ENCODE results near the gene TWIST2. TPM values are rescaled to one million over a fixed set of nuclear protein-coding genes. Genes with fewer than 3 reads are reported as not detected.

The TWIST2 gene
- total and polyA plus RNA-seq, 9 of the 15 experiments (the other 6 are each of a cell fraction or from before 2014, with no cell fraction given), result not detected

- in situ Hi-C loops (cut with MboI), result no loop called here
- WGBS (ENCODE audit: insufficient coverage, low coverage, missing lambda C conversion rate), result 0% methylated on average over 2 of the region's 3 CpGs
Observed at GRCh38 chr2:238834982-238835381, 12.9 kb upstream of the TWIST2 start.

More at GRCh38 chr2:238834982-238835381, 12.9 kb upstream of the TWIST2 start:
- POLR2A ChIA-PET, result no interaction called here
- CTCF ChIA-PET (ENCODE audit: low intra/inter-chr PET ratio), result no interaction called here
- Histone ChIP-seq H4K20me1 (replicated peaks; ENCODE audit: control insufficient read depth, insufficient read depth, low read length) (no peaks in the 10 kb centered on the region), H3K4me1 (replicated peaks in 1 of 2; ENCODE audit: control insufficient read depth in 2 of 2, insufficient read depth in 2 of 2, low read length in 2 of 2) (no peaks in the 10 kb centered on the region), H3K9me1 (ENCODE audit: control insufficient read depth, insufficient read depth, low read length) (no peaks in the 10 kb centered on the region), H3K9me3 (replicated peaks; ENCODE audit: control insufficient read depth, insufficient read depth, low read depth, low read length) (no peaks in the 10 kb centered on the region), H3K36me3 (ENCODE audit: control insufficient read depth, insufficient read depth, low read length) (no peaks in the 10 kb centered on the region), H3K27me3 (ENCODE audit: control insufficient read depth in 2 of 2, insufficient read depth in 2 of 2, low read length in 2 of 2) (no peaks in the 10 kb centered on the region; a peak in 1 of 5 replicates), H3K79me2 (ENCODE audit: control insufficient read depth, insufficient read depth, low read length) (no peaks in the 10 kb centered on the region), H2AFZ (ENCODE audit: low read depth, low read length) (no peak overlapping the region), H3K4me3 (no peak overlapping the region), H3K27ac (ENCODE audit: extremely low read depth, low read depth, low read length) (no peak overlapping the region), H3K4me2 (ENCODE audit: insufficient read depth, low read length) (no peak overlapping the region), H3K9ac (ENCODE audit: insufficient read depth in 1 of 2, low read depth in 2 of 2, low read length in 2 of 2) (no peak overlapping the region)
- TF ChIP-seq ZNF830 (CRISPR knock-in tag; IDR thresholded peaks at IDR 0.05) (no peak), BHLHE40 (IDR thresholded peaks at IDR 0.05; ENCODE audit: low read length) (no peak), CREBBP (IDR thresholded peaks at IDR 0.05; ENCODE audit: low read depth, low read length) (no peak), CHAMP1 (IDR thresholded peaks at IDR 0.05) (no peak)
- FAIRE-seq (no peak), ATAC-seq (no peak), DNase-seq (ENCODE audit: extremely low read depth in 1 of 4, low spot score in 3 of 4) (no peak)
- BruUV-seq (replicated peaks), result no TSS peak
- intact Hi-C loops (cut with micrococcal nuclease), result no loop called here

Measured in K562 (cell line).